Measurements from ENCODE around the gene CXorf58. TPM values are rescaled to one million over a fixed set of nuclear protein-coding genes. Genes with fewer than 3 reads are reported as not detected.

Gene CXorf58
- total and polyA plus RNA-seq, 4 donors = 0.05 to 0.17 TPM; not detected in 2

DNA sequence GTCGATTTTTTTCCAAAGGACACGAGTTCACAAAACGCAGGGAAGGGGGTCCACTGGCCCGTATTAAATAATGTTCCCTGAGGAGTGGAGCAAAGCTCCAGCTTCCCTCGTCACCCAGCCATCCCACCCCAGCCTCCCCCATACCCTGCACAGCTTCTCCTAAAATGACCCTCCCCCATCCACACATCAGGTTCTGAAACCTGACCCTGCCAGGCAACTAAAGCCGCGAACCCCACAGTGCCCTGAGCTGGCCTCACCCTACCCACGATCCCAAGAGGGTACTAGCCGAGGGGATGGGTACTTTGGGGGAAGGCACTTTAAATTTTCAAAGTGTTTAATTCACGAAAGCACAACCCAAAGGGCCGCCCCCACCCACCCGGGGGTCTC is 702 bp upstream of the CXorf58 start:
- Histone ChIP-seq H3K4me3 (ENCODE audit: low read depth in 1 of 3, low read length in 3 of 3) (peak overlapping the region in 2 of 3 donors; percentile 61 to 74), H3K4me1 (ENCODE audit: control insufficient read depth in 4 of 4, insufficient read depth in 4 of 4, low read length in 3 of 4) (peaks cover 0 to 9% (median 5%) of the 10 kb centered on the region in 4 donors), H3K36me3 (ENCODE audit: control insufficient read depth in 4 of 4, insufficient read depth in 3 of 4, low read depth in 1 of 4, low read length in 3 of 4) (no peaks in the 10 kb centered on the region), H3K27ac (ENCODE audit: low read depth in 1 of 2, low read length in 2 of 2) (peak overlapping the region; percentile 80 to 81), H3K27me3 (ENCODE audit: control insufficient read depth in 4 of 4, insufficient read depth in 4 of 4, low read length in 3 of 4) (no peaks in the 10 kb centered on the region), H3K9ac (ENCODE audit: low read depth in 1 of 2, low read length in 2 of 2) (peak overlapping the region; percentile 67 to 84), H3K9me3 (ENCODE audit: control insufficient read depth in 4 of 4, low read length in 3 of 4) (no peaks in the 10 kb centered on the region)
- no peak for DNase-seq (ENCODE audit: low spot score)
- 4% methylated on average over 12 of the region's 12 CpGs for WGBS
- TF ChIP-seq, protein P1, sequence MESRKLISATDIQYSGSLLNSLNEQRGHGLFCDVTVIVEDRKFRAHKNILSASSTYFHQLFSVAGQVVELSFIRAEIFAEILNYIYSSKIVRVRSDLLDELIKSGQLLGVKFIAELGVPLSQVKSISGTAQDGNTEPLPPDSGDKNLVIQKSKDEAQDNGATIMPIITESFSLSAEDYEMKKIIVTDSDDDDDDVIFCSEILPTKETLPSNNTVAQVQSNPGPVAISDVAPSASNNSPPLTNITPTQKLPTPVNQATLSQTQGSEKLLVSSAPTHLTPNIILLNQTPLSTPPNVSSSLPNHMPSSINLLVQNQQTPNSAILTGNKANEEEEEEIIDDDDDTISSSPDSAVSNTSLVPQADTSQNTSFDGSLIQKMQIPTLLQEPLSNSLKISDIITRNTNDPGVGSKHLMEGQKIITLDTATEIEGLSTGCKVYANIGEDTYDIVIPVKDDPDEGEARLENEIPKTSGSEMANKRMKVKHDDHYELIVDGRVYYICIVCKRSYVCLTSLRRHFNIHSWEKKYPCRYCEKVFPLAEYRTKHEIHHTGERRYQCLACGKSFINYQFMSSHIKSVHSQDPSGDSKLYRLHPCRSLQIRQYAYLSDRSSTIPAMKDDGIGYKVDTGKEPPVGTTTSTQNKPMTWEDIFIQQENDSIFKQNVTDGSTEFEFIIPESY (IDR thresholded peaks at IDR 0.05) = no peak
- TF ChIP-seq CTCF (IDR thresholded peaks at IDR 0.05; ENCODE audit: low read depth, low read length, missing input control) (no peak), RXRA (IDR thresholded peaks at IDR 0.05) (no peak)

DNA sequence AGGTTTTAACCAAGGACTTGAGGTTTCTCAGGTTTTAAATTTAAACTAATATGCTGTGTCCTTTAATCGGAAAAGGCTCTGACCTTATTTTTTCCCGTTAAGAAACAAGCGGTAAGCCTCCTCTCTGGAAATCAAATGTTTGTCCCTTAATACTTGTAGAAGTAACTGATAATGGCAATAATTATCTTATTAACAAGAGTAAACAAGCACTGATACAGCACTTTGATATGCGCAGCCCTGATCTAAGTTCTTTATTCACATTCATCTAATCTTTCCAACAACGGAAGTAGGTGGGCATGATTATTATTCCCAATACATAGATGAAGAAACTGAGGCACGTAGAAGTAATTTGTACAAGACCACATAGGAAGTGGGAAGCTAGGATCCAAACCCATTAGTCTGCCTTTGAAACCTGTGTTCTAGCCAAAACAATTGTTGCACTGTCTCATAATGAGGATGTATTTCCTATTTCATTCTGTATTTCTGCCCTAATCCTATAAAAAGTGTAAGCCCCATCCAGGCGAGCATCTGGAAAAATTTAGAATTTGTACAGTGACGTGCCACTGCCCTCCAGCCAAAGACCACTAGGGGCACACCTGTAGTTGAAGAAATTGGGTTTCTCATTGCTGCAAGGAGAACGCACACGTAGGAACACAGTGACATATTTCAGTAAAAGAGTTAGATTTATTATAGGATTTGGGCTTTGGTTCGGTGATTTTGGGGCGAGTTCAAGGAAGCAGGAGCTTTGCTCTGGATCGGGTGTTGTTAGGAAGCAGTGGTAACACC is 606 bp downstream of the CXorf58 start:
- Histone ChIP-seq H3K27ac (ENCODE audit: low read depth in 1 of 2, low read length in 2 of 2) (peak overlapping the region; percentile 55 to 81), H3K9ac (ENCODE audit: low read depth in 1 of 2, low read length in 2 of 2) (peak overlapping the region; percentile 44 to 82), H3K4me3 (ENCODE audit: low read depth in 1 of 3, low read length in 3 of 3) (peak overlapping the region in 1 of 3 donors; percentile 74), H3K27me3 (ENCODE audit: control insufficient read depth in 4 of 4, insufficient read depth in 4 of 4, low read length in 3 of 4) (no peaks in the 10 kb centered on the region), H3K4me1 (ENCODE audit: control insufficient read depth in 4 of 4, insufficient read depth in 4 of 4, low read length in 3 of 4) (peaks cover 0 to 6% (median 2%) of the 10 kb centered on the region in 4 donors), H3K9me3 (ENCODE audit: control insufficient read depth in 4 of 4, low read length in 3 of 4) (no peaks in the 10 kb centered on the region), H3K36me3 (ENCODE audit: control insufficient read depth in 4 of 4, insufficient read depth in 3 of 4, low read depth in 1 of 4, low read length in 3 of 4) (no peaks in the 10 kb centered on the region)
- 48% methylated on average over 13 of the region's 13 CpGs for WGBS
- no peak for TF ChIP-seq GABPA (IDR thresholded peaks at IDR 0.05 in 1 of 2, conservative IDR thresholded peaks at IDR 0.05 in 1 of 2)
- TF ChIP-seq CTCF (IDR thresholded peaks at IDR 0.05; ENCODE audit: low read depth, low read length, missing input control) = peak; percentile 10
- no peak for TF ChIP-seq MAX (IDR thresholded peaks at IDR 0.05)
- TF ChIP-seq YY1 (IDR thresholded peaks at IDR 0.05) = no peak
- DNase-seq (ENCODE audit: low spot score) = no peak

DNA sequence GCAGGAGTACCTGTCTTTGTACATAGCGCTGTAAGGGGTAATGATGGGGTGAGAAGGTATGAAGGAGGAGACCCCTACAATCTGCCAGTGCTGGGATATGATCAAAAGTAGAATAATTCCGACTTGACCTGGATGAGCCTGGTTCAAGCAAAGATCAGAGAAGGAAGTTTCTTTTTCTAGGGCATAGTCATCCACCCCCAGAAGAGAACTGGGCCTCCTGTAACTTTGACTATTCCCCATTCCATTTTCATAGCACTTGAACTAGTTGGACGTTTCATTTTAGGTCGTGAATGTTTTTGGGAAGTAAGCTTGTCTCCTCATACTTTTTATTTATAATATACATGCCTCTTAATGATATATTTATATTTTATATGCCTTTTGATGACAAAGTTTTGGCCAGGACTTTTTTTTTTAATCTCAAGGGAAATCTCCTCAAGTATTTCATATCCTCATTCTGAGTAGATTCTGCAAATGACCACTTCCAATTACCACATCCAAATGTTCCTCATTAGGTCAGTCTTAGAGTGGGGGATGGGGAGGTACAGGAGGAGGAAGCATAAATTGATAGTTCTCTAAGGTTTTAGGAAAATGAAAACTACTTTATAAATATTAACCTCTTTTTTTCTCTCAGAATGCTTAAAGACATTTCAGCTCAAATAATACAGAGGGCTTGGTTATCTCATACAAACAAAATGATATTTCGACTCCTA is 3.5 kb downstream of the CXorf58 start:
- H3K27me3 ChIP-seq (ENCODE audit: control insufficient read depth in 4 of 4, insufficient read depth in 4 of 4, low read length in 3 of 4) = no peaks in the 10 kb centered on the region
- no peaks in the 10 kb centered on the region for H3K9me3 ChIP-seq (ENCODE audit: control insufficient read depth in 4 of 4, low read length in 3 of 4)
- WGBS = 88% methylated on average over 5 of the region's 5 CpGs
- no peak for DNase-seq (ENCODE audit: low spot score)
- H3K4me3 ChIP-seq (ENCODE audit: low read depth in 1 of 3, low read length in 3 of 3) = no peak overlapping the region
- no peak overlapping the region for H3K27ac ChIP-seq (ENCODE audit: low read depth in 1 of 2, low read length in 2 of 2)
- H3K9ac ChIP-seq (ENCODE audit: low read depth in 1 of 2, low read length in 2 of 2) = no peak overlapping the region
- H3K4me1 ChIP-seq (ENCODE audit: control insufficient read depth in 4 of 4, insufficient read depth in 4 of 4, low read length in 3 of 4) = peaks cover 0 to 6% (median 2%) of the 10 kb centered on the region in 4 donors
- no peaks in the 10 kb centered on the region for H3K36me3 ChIP-seq (ENCODE audit: control insufficient read depth in 4 of 4, insufficient read depth in 3 of 4, low read depth in 1 of 4, low read length in 3 of 4)
- TF ChIP-seq TAF1 (conservative IDR thresholded peaks at IDR 0.05) = no peak
- TF ChIP-seq ATF3 (IDR thresholded peaks at IDR 0.05) = no peak
- TF ChIP-seq HNF4G (IDR thresholded peaks at IDR 0.05) = no peak
- TF ChIP-seq NR2F2 (IDR thresholded peaks at IDR 0.05) = no peak
- no peak for TF ChIP-seq REST (IDR thresholded peaks at IDR 0.05)
- TF ChIP-seq YY1 (IDR thresholded peaks at IDR 0.05) = no peak
